Kidney epithelial cell (primary cell): ENCODE data around the gene FEZ2. TPM values are rescaled to one million over a fixed set of nuclear protein-coding genes. Genes with fewer than 3 reads are reported as not detected.

ENCODE experiments used
- DNase-seq: peaks from one replicate; pipeline ENCODE4 v3.0.0-alpha.2; 2010; ENCODE audit warnings: low read depth
- H3K27me3 ChIP-seq: 2 replicates; pipeline ENCODE4 v1.6.0; 2011; ENCODE audit warnings: low read length; ENCODE audit not compliant: control insufficient read depth, insufficient read depth
- H3K36me3 ChIP-seq: 2 replicates; pipeline ENCODE4 v1.5.1; 2011; ENCODE audit warnings: low read length; ENCODE audit not compliant: control insufficient read depth, insufficient read depth
- H3K4me3 ChIP-seq: 2 replicates; pipeline ENCODE4 v1.5.1; 2011; ENCODE audit warnings: low read depth, mild to moderate bottlenecking, control low read depth, low read length
- total RNA-seq: library from RNA; depleted of rRNA; stranded (reverse); fragments of >200 nt; gene quantifications from 2 replicates; pipeline ENCODE4 v1.2.3, GENCODE V29; 2015
- TF ChIP-seq, protein P1 (sequence below): IDR thresholded peaks from 2 replicates; pipeline ENCODE4 v1.5.1; 2011; ENCODE audit warnings: mild to moderate bottlenecking, moderate library complexity, low read length, control low read depth, inconsistent platforms; ENCODE audit not compliant: insufficient read depth, poor library complexity, severe bottlenecking

The FEZ2 gene
- total RNA-seq, 1 donor from 2014 or later, result 40.8 TPM

- no peak for DNase-seq
- Histone ChIP-seq H3K36me3 (no peaks in the 10 kb centered on the region), H3K27me3 (no peaks in the 10 kb centered on the region), H3K4me3 (no peak overlapping the region)
- TF ChIP-seq, protein P1, sequence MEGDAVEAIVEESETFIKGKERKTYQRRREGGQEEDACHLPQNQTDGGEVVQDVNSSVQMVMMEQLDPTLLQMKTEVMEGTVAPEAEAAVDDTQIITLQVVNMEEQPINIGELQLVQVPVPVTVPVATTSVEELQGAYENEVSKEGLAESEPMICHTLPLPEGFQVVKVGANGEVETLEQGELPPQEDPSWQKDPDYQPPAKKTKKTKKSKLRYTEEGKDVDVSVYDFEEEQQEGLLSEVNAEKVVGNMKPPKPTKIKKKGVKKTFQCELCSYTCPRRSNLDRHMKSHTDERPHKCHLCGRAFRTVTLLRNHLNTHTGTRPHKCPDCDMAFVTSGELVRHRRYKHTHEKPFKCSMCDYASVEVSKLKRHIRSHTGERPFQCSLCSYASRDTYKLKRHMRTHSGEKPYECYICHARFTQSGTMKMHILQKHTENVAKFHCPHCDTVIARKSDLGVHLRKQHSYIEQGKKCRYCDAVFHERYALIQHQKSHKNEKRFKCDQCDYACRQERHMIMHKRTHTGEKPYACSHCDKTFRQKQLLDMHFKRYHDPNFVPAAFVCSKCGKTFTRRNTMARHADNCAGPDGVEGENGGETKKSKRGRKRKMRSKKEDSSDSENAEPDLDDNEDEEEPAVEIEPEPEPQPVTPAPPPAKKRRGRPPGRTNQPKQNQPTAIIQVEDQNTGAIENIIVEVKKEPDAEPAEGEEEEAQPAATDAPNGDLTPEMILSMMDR, result no peak
Measured at GRCh38 chr2:36577884-36578283, 20.1 kb downstream of the FEZ2 start.

- no peaks in the 10 kb centered on the region for H3K27me3 ChIP-seq
- TF ChIP-seq, protein P1, result no peak
- no peak overlapping the region for H3K4me3 ChIP-seq
- DNase-seq, result no peak
- H3K36me3 ChIP-seq, result no peaks in the 10 kb centered on the region
Measured at GRCh38 chr2:36574560-36574959, 23.4 kb downstream of the FEZ2 start.

DNA sequence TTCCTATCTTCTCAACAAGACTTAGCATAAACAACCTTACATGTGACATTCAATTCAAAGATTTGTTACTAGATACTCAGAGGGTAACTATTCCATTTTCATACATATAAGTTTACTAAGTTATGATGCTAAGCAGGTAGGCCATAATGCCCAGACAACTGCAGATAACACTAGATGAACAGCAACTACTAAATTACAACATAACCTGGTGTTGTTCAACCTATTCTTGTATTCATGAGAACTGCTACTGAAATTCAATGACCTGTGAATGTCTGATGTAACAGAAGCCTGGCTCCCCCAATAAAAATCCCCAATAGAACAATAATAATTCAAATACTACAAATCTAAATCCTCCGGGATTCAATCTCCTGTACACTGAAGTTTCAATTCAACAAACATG is 24.8 kb downstream of the FEZ2 start:
- H3K36me3 ChIP-seq, result no peaks in the 10 kb centered on the region
- no peak overlapping the region for H3K4me3 ChIP-seq
- DNase-seq, result no peak
- TF ChIP-seq, protein P1, result no peak
- H3K27me3 ChIP-seq, result no peaks in the 10 kb centered on the region

- TF ChIP-seq, protein P1, result no peak
- DNase-seq, result no peak
- H3K36me3 ChIP-seq, result no peaks in the 10 kb centered on the region
- no peak overlapping the region for H3K4me3 ChIP-seq
- H3K27me3 ChIP-seq, result no peaks in the 10 kb centered on the region
Measured at GRCh38 chr2:36572719-36573059, 25.3 kb downstream of the FEZ2 start.

GRCh38 chr2:36572054-36572718 is 25.8 kb downstream of the FEZ2 start:
- DNase-seq, result no peak
- H3K27me3 ChIP-seq, result no peaks in the 10 kb centered on the region
- H3K36me3 ChIP-seq, result no peaks in the 10 kb centered on the region
- TF ChIP-seq, protein P1, result no peak
- no peak overlapping the region for H3K4me3 ChIP-seq

- no peak for DNase-seq
- no peaks in the 10 kb centered on the region for H3K36me3 ChIP-seq
- no peak overlapping the region for H3K4me3 ChIP-seq
- no peaks in the 10 kb centered on the region for H3K27me3 ChIP-seq
- TF ChIP-seq, protein P1, result no peak
Measured at GRCh38 chr2:36570416-36570815, 27.6 kb downstream of the FEZ2 start.
